NCI-H146 treated with DMSO at 0.1 percent for 48 hours (cell line): Measurements from ENCODE around the gene S1PR3.

Experiments
- DNase-seq: peaks from one replicate; lab custom pipeline; 2025; ENCODE audit not compliant: unreplicated experiment; lab: John Stamatoyannopoulos, UW

S1PR3 gene

GRCh38 chr9:88968799-88969198 is 22.5 kb upstream of the S1PR3 start:
- DNase-seq = no peak

- no peak for DNase-seq
These were observed 21.5 kb upstream of the S1PR3 start for GRCh38 chr9:88969646-88970373.

DNA sequence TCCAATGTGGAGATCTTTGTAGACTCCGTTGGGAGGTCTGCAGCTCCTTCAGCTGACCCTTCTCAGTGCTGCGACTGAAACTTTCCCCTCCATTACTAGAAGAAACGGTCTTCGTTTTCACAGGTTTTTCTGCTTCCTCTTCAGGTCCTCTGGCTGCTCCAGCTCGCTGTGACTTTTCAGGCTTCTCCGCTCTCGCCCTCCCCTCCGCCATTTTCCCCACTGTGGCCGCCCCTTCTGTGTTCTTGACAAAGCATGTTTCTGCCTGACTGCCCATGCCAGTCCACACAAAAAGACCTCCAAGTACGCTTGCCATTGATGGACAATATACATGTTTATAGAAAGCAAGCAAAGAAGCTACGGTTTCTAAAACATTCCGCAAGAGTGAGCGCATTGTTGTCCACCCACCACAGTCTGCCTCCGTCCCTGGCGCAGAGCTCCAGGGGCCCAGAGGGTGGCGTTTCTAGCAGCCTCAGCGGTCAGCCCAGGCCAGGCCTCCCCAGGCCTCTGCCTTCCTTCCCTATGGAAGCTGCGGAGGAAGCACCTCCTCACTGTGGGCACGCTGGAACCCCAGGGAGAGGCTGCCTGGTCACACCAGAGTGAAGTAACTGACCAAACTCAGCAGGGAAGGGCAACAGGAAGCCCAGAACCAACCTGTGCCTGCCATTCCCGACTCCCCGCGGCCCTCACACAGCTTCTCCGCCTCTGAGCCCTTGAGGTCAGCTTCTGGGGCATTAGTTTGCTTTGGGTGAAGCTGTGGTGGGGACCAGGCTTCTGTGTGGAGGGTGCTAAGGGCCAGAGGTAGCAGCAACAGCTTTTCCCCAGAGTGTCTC is 19.9 kb upstream of the S1PR3 start:
- no peak for DNase-seq

- no peak for DNase-seq
These were observed 18.9 kb upstream of the S1PR3 start for GRCh38 chr9:88972401-88972800.

- DNase-seq = no peak
These were observed 17.8 kb upstream of the S1PR3 start for GRCh38 chr9:88973281-88974045.

DNA sequence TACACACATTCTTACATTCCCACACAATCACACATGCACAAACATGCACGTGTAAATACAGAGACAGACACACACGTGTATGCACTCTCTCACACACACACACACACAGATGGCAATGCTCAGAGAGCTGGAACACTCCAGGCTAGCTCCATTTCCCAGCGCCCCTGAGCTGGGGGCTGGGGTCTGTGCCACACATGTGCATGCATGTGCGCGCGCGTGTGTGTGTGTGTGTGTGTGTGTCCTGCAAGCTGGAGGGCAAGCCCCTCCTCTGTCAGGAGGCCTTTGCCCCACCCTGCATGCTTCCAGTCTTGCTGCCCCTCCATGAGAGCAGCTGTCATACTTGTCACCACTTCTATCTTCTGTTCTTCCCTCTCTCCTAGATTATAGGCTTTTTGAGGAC is 16.6 kb upstream of the S1PR3 start:
- no peak for DNase-seq

DNA sequence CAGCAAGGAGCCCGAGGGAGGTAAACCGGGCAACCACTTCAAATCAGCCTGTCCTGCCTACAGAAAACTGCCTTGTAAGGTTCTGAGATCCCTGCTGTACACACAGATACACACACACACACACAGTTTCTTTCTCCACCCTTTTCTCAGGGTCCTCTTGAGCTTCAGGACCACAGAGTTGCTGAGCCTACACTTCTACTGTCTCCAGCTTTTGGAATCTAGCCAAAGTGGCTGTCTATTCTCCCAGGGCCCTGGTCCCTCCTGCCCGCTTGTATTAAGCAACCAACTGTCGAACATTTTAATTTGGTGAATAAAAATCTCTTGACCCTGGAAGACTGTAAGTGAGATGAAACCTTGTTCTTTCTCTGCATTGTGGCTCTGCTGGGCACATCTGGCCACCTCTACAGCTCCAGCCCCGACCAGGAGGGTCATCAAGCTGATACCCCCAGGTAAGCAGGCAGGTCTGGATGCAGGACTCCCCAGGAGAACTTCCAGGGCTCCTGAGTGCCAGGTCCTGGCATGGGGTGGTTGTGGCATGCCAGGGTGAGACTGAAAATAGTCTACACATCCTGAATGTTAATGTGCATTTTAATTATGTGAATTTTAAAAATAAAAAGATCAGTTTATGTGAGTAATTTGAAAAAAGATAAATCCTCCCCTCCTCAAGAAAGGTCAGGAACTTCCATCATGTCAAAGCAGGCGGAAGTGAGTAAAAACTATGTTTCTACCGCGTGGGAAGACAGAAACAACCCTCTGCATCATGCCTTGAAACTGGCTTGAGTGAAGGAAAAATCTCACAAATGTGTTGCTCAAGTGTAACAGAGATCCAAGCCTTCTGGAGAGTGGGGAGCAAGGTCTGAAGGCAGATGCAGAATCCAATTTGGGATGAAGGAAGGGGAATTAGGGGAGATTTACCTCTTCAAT is 15.0 kb upstream of the S1PR3 start:
- no peak for DNase-seq

DNA sequence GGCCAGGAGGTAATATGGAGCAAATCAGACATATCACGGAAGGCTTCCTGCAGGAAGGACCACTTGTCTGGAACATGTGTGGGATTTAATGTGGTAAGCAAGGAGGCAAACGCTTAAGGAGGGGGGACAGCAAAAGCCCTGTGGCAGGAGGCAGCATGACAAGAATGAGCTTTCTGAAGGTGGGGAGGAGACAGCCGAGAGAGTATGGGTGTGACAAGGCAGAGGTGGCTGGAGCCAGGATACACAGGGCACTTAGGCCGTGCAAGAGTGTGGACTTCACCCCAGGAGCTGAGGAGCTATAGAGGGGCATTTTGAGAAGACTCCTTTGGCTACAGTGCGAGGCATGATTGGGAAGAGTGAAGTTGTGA is 14.4 kb upstream of the S1PR3 start:
- DNase-seq = no peak

DNA sequence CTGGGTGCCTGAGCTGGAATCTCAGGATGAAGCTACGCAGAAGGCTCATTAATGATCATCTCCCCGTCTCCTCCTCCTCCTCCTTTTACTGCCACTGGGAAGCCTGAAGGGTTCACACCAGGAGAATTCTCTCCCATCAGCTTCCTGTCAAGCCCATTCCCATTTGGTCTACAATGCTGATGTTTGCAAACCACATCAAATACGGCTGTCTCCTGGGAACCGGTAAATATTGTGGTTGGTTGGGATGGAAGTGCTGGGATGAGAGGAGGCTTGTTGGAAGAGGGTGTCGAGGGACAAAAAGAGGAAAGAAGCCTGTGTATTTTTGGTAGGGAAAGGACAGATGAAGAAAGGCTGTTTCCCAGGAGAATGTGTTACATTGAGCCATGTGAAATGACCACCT is 13.2 kb upstream of the S1PR3 start:
- DNase-seq = no peak

DNA sequence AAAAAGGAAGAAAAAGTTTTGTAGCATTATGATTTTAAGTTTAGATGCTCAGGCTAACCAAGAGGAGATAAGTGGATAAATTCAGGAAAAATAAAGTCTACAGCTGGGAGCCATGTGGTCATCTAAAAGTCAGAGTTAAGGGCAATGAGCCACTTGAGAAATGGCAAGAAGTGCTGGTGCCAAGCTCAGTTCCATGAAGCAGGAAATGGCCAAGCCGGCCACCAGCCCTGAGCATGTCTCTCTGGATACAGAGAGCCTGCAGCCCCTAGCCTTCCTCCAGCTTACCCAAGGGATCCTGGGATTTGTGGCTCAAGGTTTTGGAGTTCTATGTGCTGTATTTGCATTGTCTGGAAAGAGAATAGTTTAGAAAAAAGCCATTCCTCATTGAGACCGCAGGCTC is 12.2 kb upstream of the S1PR3 start:
- no peak for DNase-seq

GRCh38 chr9:88979791-88980190 is 11.5 kb upstream of the S1PR3 start:
- no peak for DNase-seq

DNA sequence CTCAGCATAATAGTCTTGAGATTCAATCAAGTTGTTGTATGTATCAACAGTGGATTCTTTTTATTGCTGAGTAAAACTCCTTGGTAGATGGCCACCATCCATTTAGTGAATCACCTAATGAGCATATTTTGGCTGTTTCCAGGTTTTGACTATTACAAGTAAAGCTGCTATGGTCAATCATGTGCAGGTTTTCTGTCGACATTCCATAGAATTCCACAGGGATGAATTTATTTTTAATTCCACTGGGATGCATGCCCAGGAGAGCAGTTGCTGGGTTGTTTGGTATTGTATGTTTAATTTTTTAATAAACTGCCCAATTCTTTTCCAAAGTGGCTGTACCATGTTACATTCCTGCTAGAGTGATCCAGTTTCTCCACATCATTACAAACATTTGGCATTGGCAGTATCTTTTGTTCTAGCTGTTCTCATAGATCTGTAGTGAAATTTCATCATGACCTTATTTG is 10.5 kb upstream of the S1PR3 start:
- DNase-seq = no peak

DNA sequence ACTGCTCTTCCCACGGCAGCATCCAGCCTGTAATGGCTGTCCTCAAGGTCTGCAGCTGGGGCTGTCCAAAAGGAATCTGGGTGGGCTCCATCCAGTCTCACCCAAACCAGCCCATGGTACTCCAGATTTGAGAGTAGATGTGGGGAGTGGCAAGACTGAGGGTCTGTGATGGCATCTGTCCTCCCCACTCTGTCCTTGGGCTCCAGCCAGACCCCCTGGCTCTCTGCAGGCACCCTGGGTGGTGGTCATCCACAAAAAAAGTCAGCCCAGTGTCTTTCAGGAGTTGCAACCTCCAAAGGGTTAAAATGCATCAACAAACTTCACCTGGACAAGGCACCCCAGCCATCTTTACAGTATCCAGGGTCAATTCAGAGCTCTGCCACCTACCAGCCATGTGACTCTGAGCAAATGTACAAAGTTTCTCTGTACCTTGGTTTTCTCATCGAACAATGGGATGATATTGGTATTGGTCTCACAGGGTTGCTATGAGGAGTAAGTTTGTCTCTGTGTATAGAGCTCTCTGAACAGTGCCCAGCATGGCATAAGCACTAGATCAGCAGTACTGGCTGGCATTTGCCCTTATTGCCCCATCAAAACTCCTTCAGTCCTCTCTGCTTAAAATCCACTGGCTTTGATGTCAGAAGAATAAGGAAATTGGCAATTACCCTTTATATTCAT is 7.3 kb upstream of the S1PR3 start:
- DNase-seq = no peak

GRCh38 chr9:88984543-88984883 is 6.8 kb upstream of the S1PR3 start:
- DNase-seq = no peak

GRCh38 chr9:88985616-88986015 is 5.7 kb upstream of the S1PR3 start:
- DNase-seq = no peak

GRCh38 chr9:88986776-88987175 is 4.5 kb upstream of the S1PR3 start:
- DNase-seq = no peak

- DNase-seq = no peak
These were observed 3.6 kb upstream of the S1PR3 start for GRCh38 chr9:88987661-88988060.

- no peak for DNase-seq
These were observed 2.2 kb upstream of the S1PR3 start for GRCh38 chr9:88988796-88989641.

GRCh38 chr9:88990041-88990728 is 1.1 kb upstream of the S1PR3 start:
- no peak for DNase-seq
